GM23338 (cell line): ENCODE results near the gene METTL2B. TPM values are rescaled to one million over a fixed set of nuclear protein-coding genes. Genes with fewer than 3 reads are reported as not detected.

ENCODE experiments used
- ATAC-seq: fragments of 200-7000 bp; cut with Tn5 transposase; 3 replicates; pipeline ENCODE4 v1.9.1; 2020
- DNase-seq: peaks from one replicate; pipeline ENCODE4 v3.0.0-alpha.2; 2015; ENCODE audit warnings: low spot score
- H2AFZ ChIP-seq: fragments of 200-600 bp; sonication (generic); 2 replicates; pipeline ENCODE4 v1.8.0; 2016; ENCODE audit warnings: antibody characterized with exemption, mild to moderate bottlenecking, moderate library complexity
- H3F3A ChIP-seq: fragments of 200-600 bp; sonication (generic); replicated peaks from 2 replicates; pipeline ENCODE4 v1.8.0; 2017; ENCODE audit warnings: antibody characterized with exemption, mixed run types, low read depth
- H3K27ac ChIP-seq: fragments of 200-600 bp; sonication (generic); 2 replicates; pipeline ENCODE4 v1.6.1; 2016; ENCODE audit warnings: low read depth
- H3K27me3 ChIP-seq: fragments of 200-600 bp; sonication (generic); 2 replicates; pipeline ENCODE4 v1.8.0; 2016; ENCODE audit warnings: mild to moderate bottlenecking, mixed run types, moderate library complexity; ENCODE audit not compliant: insufficient read depth
- H3K36me3 ChIP-seq: fragments of 200-600 bp; sonication (generic); 2 replicates; pipeline ENCODE4 v1.8.0; 2016; ENCODE audit warnings: mild to moderate bottlenecking; ENCODE audit not compliant: insufficient read depth
- H3K4me1 ChIP-seq: fragments of 200-600 bp; sonication (generic); 2 replicates; pipeline ENCODE4 v1.8.0; 2016; ENCODE audit warnings: mild to moderate bottlenecking, moderate library complexity; ENCODE audit not compliant: insufficient read depth
- H3K4me2 ChIP-seq: fragments of 200-600 bp; sonication (generic); 2 replicates; pipeline ENCODE4 v1.7.1; 2017; ENCODE audit warnings: mixed run types
- H3K4me3 ChIP-seq: fragments of 200-600 bp; sonication (generic); 2 replicates; pipeline ENCODE4 v1.6.1; 2016; ENCODE audit warnings: mixed run types
- H3K79me2 ChIP-seq: fragments of 200-600 bp; sonication (generic); replicated peaks from 2 replicates; pipeline ENCODE4 v1.8.0; 2017; ENCODE audit warnings: mild to moderate bottlenecking; ENCODE audit not compliant: insufficient read depth
- H3K9me2 ChIP-seq: fragments of 200-600 bp; sonication (generic); 2 replicates; pipeline ENCODE4 v1.8.0; 2017; ENCODE audit not compliant: insufficient read depth
- H4K20me1 ChIP-seq: fragments of 200-600 bp; sonication (generic); replicated peaks from 2 replicates; pipeline ENCODE4 v1.8.0; 2017; ENCODE audit warnings: mild to moderate bottlenecking; ENCODE audit not compliant: insufficient read depth
- H3K27ac Mint-ChIP-seq: 2 replicates; pipeline ENCODE4 v1.8.0; 2020; ENCODE audit warnings: inconsistent platforms, mild to moderate bottlenecking, moderate library complexity, mixed read lengths
- H3K27me3 Mint-ChIP-seq: 3 replicates; pipeline ENCODE4 v1.8.0; 2022; ENCODE audit warnings: low read depth, mild to moderate bottlenecking, moderate library complexity, mixed read lengths, inconsistent platforms; ENCODE audit not compliant: insufficient read depth, poor library complexity
- H3K36me3 Mint-ChIP-seq: 3 replicates; pipeline ENCODE4 v1.8.0; 2021; ENCODE audit warnings: low read depth, mild to moderate bottlenecking, inconsistent platforms, moderate library complexity, mixed read lengths
- H3K4me1 Mint-ChIP-seq: 3 replicates; pipeline ENCODE4 v1.8.0; 2020; ENCODE audit warnings: mild to moderate bottlenecking, inconsistent platforms, mixed read lengths
- H3K4me3 Mint-ChIP-seq: 3 replicates; pipeline ENCODE4 v1.8.0; 2021; ENCODE audit warnings: moderate library complexity, mild to moderate bottlenecking, inconsistent platforms, mixed read lengths
- H3K9me3 Mint-ChIP-seq: 3 replicates; pipeline ENCODE4 v1.8.0; 2020; ENCODE audit warnings: moderate library complexity, mild to moderate bottlenecking, inconsistent platforms, mixed read lengths
- CREB1 ChIP-seq: fragments of 250-450 bp; sonication (Bioruptor Pico); IDR thresholded peaks from 2 replicates; pipeline ENCODE4 v1.5.0; 2020; ENCODE audit warnings: low read depth, mild to moderate bottlenecking, moderate library complexity
- EZH2 ChIP-seq: fragments of 200-600 bp; sonication (generic); IDR thresholded peaks from one replicate; pipeline ENCODE4 v1.8.0; 2017; ENCODE audit warnings: antibody characterized with exemption, mild to moderate bottlenecking, low read depth; ENCODE audit not compliant: unreplicated experiment
- EZH2phosphoT487 ChIP-seq: fragments of 200-600 bp; sonication (generic); IDR thresholded peaks from one replicate; pipeline ENCODE4 v1.8.1; 2018; ENCODE audit warnings: antibody characterized with exemption; ENCODE audit not compliant: unreplicated experiment
- JUNB ChIP-seq: IDR thresholded peaks from one replicate; pipeline ENCODE4 v1.6.1; 2016; ENCODE audit warnings: antibody characterized with exemption; ENCODE audit not compliant: unreplicated experiment
- NANOG ChIP-seq: IDR thresholded peaks from 2 replicates; pipeline ENCODE4 v1.6.1; 2016; ENCODE audit warnings: antibody characterized with exemption, borderline replicate concordance
- POLR2AphosphoS5 ChIP-seq: IDR thresholded peaks from 2 replicates; pipeline ENCODE4 v1.6.1; 2016; ENCODE audit warnings: antibody characterized with exemption, low read depth
- STAT1 ChIP-seq: IDR thresholded peaks from one replicate; pipeline ENCODE4 v1.6.1; 2016; ENCODE audit warnings: antibody characterized with exemption; ENCODE audit not compliant: unreplicated experiment
- ZNF114 ChIP-seq: fragments of 250-450 bp; sonication (Bioruptor Pico); IDR thresholded peaks from 2 replicates; pipeline ENCODE4 v1.5.0; 2020; ENCODE audit warnings: mild to moderate bottlenecking, moderate library complexity
- ZNF331 ChIP-seq: fragments of 250-450 bp; sonication (Bioruptor Pico); IDR thresholded peaks from 2 replicates; pipeline ENCODE4 v1.5.0; 2020; ENCODE audit warnings: low read depth, mild to moderate bottlenecking, moderate library complexity
- polyA plus RNA-seq: library from polyadenylated mRNA; unstranded; fragments of >200 nt; fragmentation: Nextera tagmentation; extraction: Ambion mirVana; gene quantifications from 2 replicates; pipeline ENCODE4 v1.2.1, GENCODE V29; 2016
- total RNA-seq: library from RNA; depleted of rRNA; stranded (reverse); fragments of >200 nt; shearing (Covaris generic); gene quantifications from 2 replicates; pipeline ENCODE4 v1.2.3, GENCODE V29; 2014
- TF ChIP-seq, protein P1 (sequence below), 2 experiments: fragments of 200-600 bp in 1 of 2; sonication (generic) in 1 of 2; conservative IDR thresholded peaks; 2 replicates each; pipeline versions ENCODE4 v1.5.1 to v1.6.1; 2016 to 2017; ENCODE audit warnings: antibody characterized with exemption in 2 of 2, low read depth in 2 of 2, mild to moderate bottlenecking in 2 of 2, moderate library complexity in 1 of 2
- TF ChIP-seq, protein P2 (sequence below): fragments of 250-450 bp; sonication (Bioruptor Pico); IDR thresholded peaks from 2 replicates; pipeline ENCODE4 v1.5.0; 2020; ENCODE audit warnings: mild to moderate bottlenecking, moderate library complexity
- TF ChIP-seq, protein P3 (sequence below): IDR thresholded peaks from one replicate; pipeline ENCODE4 v1.6.1; 2018; ENCODE audit warnings: antibody characterized with exemption; ENCODE audit not compliant: unreplicated experiment
- TF ChIP-seq, protein P4 (sequence below): IDR thresholded peaks from 2 replicates; pipeline ENCODE4 v1.6.1; 2016; ENCODE audit warnings: antibody characterized with exemption

METTL2B gene
- total and polyA plus RNA-seq, 2 experiments from 2014 or later, result 21.2 to 48.3 TPM

DNA sequence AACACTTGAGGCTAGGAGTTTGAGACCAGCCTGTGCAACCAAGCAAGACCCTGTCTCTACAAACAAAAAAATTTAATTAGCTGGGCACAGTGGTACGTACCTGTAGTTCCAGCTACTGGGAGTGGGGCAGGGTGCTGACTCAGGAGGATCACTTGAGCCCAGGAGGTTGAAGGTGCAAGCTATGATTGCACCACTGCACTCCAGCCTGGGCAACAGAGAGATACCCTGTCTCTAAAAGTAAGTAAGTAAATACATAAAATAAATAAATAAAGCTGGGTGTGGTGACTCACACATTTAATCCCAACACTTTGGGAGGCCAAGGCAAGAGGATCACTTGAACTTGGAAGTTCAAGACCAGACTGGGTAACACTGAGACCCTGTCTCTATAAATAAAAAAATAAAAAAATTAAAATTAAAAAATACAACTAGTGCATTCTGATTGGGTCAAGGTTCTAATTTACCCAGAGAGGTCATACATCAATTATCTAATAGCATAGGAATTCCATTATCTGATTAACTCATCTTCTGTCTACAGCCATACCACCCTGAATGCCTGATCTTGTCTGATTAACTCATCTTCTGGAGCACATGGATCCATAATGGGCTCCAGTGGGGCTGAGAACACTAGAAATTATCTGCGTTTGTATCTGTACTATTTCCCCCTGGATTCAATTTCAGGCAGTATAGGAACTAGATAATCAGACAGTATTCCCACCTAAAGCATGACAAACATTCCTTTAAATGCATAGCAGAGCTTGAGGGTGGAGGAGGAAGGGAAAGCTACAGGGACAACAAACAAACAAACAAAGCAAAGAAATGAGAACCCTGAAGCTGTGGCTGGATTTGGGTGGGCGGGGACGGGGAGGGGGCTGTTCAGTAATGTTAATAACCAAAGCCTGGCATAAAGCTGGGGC, 41.9 kb upstream of the METTL2B start:
- Mint-ChIP-seq H3K4me3 (no peak overlapping the region), H3K27ac (no peak overlapping the region), H3K4me1 (peaks cover 25% of the 10 kb centered on the region), H3K36me3 (no peaks in the 10 kb centered on the region), H3K9me3 (no peaks in the 10 kb centered on the region), H3K27me3 (no peaks in the 10 kb centered on the region)
- Histone ChIP-seq H3K4me2 (peak overlapping the region; percentile 17), H3K4me3 (no peak overlapping the region), H3K27ac (no peak overlapping the region), H3K27me3 (no peaks in the 10 kb centered on the region), H3F3A (no peaks in the 10 kb centered on the region), H3K36me3 (no peaks in the 10 kb centered on the region), H3K9me2 (no peaks in the 10 kb centered on the region), H3K79me2 (no peaks in the 10 kb centered on the region), H4K20me1 (no peaks in the 10 kb centered on the region), H3K4me1 (peaks cover 16% of the 10 kb centered on the region; the same call in 1 of the 2 replicates), H2AFZ (0 out of 2 replicates have a peak overlapping the region, but pooled peaks have one; percentile 34)
- ATAC-seq (no peak; the same call in 2 of the 3 replicates), DNase-seq (no peak)
- no peak for TF ChIP-seq EZH2phosphoT487
- TF ChIP-seq, protein P1, sequence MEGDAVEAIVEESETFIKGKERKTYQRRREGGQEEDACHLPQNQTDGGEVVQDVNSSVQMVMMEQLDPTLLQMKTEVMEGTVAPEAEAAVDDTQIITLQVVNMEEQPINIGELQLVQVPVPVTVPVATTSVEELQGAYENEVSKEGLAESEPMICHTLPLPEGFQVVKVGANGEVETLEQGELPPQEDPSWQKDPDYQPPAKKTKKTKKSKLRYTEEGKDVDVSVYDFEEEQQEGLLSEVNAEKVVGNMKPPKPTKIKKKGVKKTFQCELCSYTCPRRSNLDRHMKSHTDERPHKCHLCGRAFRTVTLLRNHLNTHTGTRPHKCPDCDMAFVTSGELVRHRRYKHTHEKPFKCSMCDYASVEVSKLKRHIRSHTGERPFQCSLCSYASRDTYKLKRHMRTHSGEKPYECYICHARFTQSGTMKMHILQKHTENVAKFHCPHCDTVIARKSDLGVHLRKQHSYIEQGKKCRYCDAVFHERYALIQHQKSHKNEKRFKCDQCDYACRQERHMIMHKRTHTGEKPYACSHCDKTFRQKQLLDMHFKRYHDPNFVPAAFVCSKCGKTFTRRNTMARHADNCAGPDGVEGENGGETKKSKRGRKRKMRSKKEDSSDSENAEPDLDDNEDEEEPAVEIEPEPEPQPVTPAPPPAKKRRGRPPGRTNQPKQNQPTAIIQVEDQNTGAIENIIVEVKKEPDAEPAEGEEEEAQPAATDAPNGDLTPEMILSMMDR (conservative IDR thresholded peaks at IDR 0.05; ENCODE audit: low read depth in 2 of 2), result no peak
- TF ChIP-seq, protein P2, sequence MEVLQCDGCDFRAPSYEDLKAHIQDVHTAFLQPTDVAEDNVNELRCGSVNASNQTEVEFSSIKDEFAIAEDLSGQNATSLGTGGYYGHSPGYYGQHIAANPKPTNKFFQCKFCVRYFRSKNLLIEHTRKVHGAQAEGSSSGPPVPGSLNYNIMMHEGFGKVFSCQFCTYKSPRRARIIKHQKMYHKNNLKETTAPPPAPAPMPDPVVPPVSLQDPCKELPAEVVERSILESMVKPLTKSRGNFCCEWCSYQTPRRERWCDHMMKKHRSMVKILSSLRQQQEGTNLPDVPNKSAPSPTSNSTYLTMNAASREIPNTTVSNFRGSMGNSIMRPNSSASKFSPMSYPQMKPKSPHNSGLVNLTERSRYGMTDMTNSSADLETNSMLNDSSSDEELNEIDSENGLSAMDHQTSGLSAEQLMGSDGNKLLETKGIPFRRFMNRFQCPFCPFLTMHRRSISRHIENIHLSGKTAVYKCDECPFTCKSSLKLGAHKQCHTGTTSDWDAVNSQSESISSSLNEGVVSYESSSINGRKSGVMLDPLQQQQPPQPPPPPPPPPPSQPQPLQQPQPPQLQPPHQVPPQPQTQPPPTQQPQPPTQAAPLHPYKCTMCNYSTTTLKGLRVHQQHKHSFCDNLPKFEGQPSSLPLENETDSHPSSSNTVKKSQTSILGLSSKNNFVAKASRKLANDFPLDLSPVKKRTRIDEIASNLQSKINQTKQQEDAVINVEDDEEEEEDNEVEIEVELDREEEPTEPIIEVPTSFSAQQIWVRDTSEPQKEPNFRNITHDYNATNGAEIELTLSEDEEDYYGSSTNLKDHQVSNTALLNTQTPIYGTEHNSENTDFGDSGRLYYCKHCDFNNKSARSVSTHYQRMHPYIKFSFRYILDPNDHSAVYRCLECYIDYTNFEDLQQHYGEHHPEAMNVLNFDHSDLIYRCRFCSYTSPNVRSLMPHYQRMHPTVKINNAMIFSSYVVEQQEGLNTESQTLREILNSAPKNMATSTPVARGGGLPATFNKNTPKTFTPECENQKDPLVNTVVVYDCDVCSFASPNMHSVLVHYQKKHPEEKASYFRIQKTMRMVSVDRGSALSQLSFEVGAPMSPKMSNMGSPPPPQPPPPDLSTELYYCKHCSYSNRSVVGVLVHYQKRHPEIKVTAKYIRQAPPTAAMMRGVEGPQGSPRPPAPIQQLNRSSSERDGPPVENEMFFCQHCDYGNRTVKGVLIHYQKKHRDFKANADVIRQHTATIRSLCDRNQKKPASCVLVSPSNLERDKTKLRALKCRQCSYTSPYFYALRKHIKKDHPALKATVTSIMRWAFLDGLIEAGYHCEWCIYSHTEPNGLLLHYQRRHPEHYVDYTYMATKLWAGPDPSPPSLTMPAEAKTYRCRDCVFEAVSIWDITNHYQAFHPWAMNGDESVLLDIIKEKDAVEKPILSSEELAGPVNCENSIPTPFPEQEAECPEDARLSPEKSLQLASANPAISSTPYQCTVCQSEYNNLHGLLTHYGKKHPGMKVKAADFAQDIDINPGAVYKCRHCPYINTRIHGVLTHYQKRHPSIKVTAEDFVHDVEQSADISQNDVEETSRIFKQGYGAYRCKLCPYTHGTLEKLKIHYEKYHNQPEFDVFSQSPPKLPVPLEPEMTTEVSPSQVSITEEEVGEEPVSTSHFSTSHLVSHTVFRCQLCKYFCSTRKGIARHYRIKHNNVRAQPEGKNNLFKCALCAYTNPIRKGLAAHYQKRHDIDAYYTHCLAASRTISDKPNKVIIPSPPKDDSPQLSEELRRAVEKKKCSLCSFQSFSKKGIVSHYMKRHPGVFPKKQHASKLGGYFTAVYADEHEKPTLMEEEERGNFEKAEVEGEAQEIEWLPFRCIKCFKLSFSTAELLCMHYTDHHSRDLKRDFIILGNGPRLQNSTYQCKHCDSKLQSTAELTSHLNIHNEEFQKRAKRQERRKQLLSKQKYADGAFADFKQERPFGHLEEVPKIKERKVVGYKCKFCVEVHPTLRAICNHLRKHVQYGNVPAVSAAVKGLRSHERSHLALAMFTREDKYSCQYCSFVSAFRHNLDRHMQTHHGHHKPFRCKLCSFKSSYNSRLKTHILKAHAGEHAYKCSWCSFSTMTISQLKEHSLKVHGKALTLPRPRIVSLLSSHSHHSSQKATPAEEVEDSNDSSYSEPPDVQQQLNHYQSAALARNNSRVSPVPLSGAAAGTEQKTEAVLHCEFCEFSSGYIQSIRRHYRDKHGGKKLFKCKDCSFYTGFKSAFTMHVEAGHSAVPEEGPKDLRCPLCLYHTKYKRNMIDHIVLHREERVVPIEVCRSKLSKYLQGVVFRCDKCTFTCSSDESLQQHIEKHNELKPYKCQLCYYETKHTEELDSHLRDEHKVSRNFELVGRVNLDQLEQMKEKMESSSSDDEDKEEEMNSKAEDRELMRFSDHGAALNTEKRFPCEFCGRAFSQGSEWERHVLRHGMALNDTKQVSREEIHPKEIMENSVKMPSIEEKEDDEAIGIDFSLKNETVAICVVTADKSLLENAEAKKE (CRISPR knock-in tag), result no peak
- TF ChIP-seq STAT1, result no peak
- TF ChIP-seq ZNF114 (CRISPR knock-in tag), result no peak
- no peak for TF ChIP-seq EZH2
- no peak for TF ChIP-seq POLR2AphosphoS5
- TF ChIP-seq, protein P3, sequence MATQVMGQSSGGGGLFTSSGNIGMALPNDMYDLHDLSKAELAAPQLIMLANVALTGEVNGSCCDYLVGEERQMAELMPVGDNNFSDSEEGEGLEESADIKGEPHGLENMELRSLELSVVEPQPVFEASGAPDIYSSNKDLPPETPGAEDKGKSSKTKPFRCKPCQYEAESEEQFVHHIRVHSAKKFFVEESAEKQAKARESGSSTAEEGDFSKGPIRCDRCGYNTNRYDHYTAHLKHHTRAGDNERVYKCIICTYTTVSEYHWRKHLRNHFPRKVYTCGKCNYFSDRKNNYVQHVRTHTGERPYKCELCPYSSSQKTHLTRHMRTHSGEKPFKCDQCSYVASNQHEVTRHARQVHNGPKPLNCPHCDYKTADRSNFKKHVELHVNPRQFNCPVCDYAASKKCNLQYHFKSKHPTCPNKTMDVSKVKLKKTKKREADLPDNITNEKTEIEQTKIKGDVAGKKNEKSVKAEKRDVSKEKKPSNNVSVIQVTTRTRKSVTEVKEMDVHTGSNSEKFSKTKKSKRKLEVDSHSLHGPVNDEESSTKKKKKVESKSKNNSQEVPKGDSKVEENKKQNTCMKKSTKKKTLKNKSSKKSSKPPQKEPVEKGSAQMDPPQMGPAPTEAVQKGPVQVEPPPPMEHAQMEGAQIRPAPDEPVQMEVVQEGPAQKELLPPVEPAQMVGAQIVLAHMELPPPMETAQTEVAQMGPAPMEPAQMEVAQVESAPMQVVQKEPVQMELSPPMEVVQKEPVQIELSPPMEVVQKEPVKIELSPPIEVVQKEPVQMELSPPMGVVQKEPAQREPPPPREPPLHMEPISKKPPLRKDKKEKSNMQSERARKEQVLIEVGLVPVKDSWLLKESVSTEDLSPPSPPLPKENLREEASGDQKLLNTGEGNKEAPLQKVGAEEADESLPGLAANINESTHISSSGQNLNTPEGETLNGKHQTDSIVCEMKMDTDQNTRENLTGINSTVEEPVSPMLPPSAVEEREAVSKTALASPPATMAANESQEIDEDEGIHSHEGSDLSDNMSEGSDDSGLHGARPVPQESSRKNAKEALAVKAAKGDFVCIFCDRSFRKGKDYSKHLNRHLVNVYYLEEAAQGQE, result no peak
- TF ChIP-seq JUNB, result no peak
- TF ChIP-seq CREB1 (CRISPR knock-in tag), result no peak
- TF ChIP-seq ZNF331, result no peak
- TF ChIP-seq, protein P4, sequence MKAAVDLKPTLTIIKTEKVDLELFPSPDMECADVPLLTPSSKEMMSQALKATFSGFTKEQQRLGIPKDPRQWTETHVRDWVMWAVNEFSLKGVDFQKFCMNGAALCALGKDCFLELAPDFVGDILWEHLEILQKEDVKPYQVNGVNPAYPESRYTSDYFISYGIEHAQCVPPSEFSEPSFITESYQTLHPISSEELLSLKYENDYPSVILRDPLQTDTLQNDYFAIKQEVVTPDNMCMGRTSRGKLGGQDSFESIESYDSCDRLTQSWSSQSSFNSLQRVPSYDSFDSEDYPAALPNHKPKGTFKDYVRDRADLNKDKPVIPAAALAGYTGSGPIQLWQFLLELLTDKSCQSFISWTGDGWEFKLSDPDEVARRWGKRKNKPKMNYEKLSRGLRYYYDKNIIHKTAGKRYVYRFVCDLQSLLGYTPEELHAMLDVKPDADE, result no peak
- no peak for TF ChIP-seq NANOG
